ENCODE measurements around the gene CHRM4.

CHRM4 gene

GRCh38 chr11:46350695-46351094 is 40.9 kb downstream of the CHRM4 start:
- no peaks in the 10 kb centered on the region for H3K9me3 ChIP-seq (ENCODE audit: insufficient read depth, low read depth, low read length)
- no peak overlapping the region for H3K27ac ChIP-seq (ENCODE audit: low read length)
- peaks cover 11% of the 10 kb centered on the region; the same call in 1 of the 2 replicates for H3K36me3 ChIP-seq (ENCODE audit: insufficient read depth, low read depth, low read length)
- no peak overlapping the region for H3K4me3 ChIP-seq (ENCODE audit: low read length)
- peaks cover 13% of the 10 kb centered on the region for H3K27me3 ChIP-seq (ENCODE audit: insufficient read depth, low read length)
- H3K4me1 ChIP-seq (ENCODE audit: insufficient read depth, low read length), result peaks cover 32% of the 10 kb centered on the region
- no peak overlapping the region; the same call in 1 of the 2 replicates for H3K9ac ChIP-seq (ENCODE audit: low read depth, low read length)

- H3K4me3 ChIP-seq (ENCODE audit: low read length), result peak overlapping the region; percentile 84
- H3K9ac ChIP-seq (ENCODE audit: low read depth, low read length), result peak overlapping the region; percentile 77
- H3K27ac ChIP-seq (ENCODE audit: low read length), result peak overlapping the region; percentile 32
- H3K9me3 ChIP-seq (ENCODE audit: insufficient read depth, low read depth, low read length), result no peaks in the 10 kb centered on the region
- peaks cover 17% of the 10 kb centered on the region for H3K27me3 ChIP-seq (ENCODE audit: insufficient read depth, low read length)
- H3K4me1 ChIP-seq (ENCODE audit: insufficient read depth, low read length), result peaks cover 40% of the 10 kb centered on the region
- H3K36me3 ChIP-seq (ENCODE audit: insufficient read depth, low read depth, low read length), result 0 out of 2 replicates have a peak, but pooled peaks cover 5% of the 10 kb centered on the region
Observed at GRCh38 chr11:46348566-46349401, 42.8 kb downstream of the CHRM4 start.

GRCh38 chr11:46347637-46348311 is 43.8 kb downstream of the CHRM4 start:
- peak overlapping the region; percentile 32 for H3K27ac ChIP-seq (ENCODE audit: low read length)

GRCh38 chr11:46346886-46347636 is 44.5 kb downstream of the CHRM4 start, which contains the start of gene DGKZ:
DGKZ (plus strand) TSS chr11:46347463; CDS start chr11:46347660, 197 bp downstream.
- Histone ChIP-seq H3K4me3 (ENCODE audit: low read length) (peak within 1 kb of the TSS; percentile 84), H3K27ac (ENCODE audit: low read length) (peak within 1 kb of the TSS; percentile 32), H3K9ac (ENCODE audit: low read depth, low read length) (peak within 1 kb of the TSS; percentile 77), H3K9me3 (ENCODE audit: insufficient read depth, low read depth, low read length) (no peaks in the 10 kb centered on the region), H3K4me1 (ENCODE audit: insufficient read depth, low read length) (peaks cover 53% of the 10 kb centered on the region), H3K36me3 (ENCODE audit: insufficient read depth, low read depth, low read length) (no peaks in the 10 kb centered on the region), H3K27me3 (ENCODE audit: insufficient read depth, low read length) (peaks cover 17% of the 10 kb centered on the region)

More at GRCh38 chr11:46347637-46348311, 43.8 kb downstream of the CHRM4 start:
- no peaks in the 10 kb centered on the region for H3K9me3 ChIP-seq (ENCODE audit: insufficient read depth, low read depth, low read length)
- peak overlapping the region; percentile 84 for H3K4me3 ChIP-seq (ENCODE audit: low read length)
- no peaks in the 10 kb centered on the region for H3K36me3 ChIP-seq (ENCODE audit: insufficient read depth, low read depth, low read length)
- H3K27me3 ChIP-seq (ENCODE audit: insufficient read depth, low read length), result peaks cover 17% of the 10 kb centered on the region
- H3K9ac ChIP-seq (ENCODE audit: low read depth, low read length), result peak overlapping the region; percentile 77
- H3K4me1 ChIP-seq (ENCODE audit: insufficient read depth, low read length), result peaks cover 47% of the 10 kb centered on the region

GRCh38 chr11:46345881-46346484 is 45.6 kb downstream of the CHRM4 start:
- Histone ChIP-seq H3K4me3 (ENCODE audit: low read length) (no peak overlapping the region), H3K4me1 (ENCODE audit: insufficient read depth, low read length) (peaks cover 58% of the 10 kb centered on the region)

GRCh38 chr11:46345131-46345597 is 46.4 kb downstream of the CHRM4 start:
- peaks cover 17% of the 10 kb centered on the region for H3K27me3 ChIP-seq (ENCODE audit: insufficient read depth, low read length)
- no peak overlapping the region for H3K4me3 ChIP-seq (ENCODE audit: low read length)
- H3K27ac ChIP-seq (ENCODE audit: low read length), result no peak overlapping the region
- H3K9ac ChIP-seq (ENCODE audit: low read depth, low read length), result peak overlapping the region; percentile 13; the same call in 1 of the 2 replicates
- H3K36me3 ChIP-seq (ENCODE audit: insufficient read depth, low read depth, low read length), result no peaks in the 10 kb centered on the region
- no peaks in the 10 kb centered on the region for H3K9me3 ChIP-seq (ENCODE audit: insufficient read depth, low read depth, low read length)
- H3K4me1 ChIP-seq (ENCODE audit: insufficient read depth, low read length), result peaks cover 63% of the 10 kb centered on the region

More at GRCh38 chr11:46345881-46346484, 45.6 kb downstream of the CHRM4 start:
- Histone ChIP-seq H3K9ac (ENCODE audit: low read depth, low read length) (0 out of 2 replicates have a peak overlapping the region, but pooled peaks have one; percentile 10), H3K36me3 (ENCODE audit: insufficient read depth, low read depth, low read length) (no peaks in the 10 kb centered on the region), H3K27ac (ENCODE audit: low read length) (no peak overlapping the region), H3K27me3 (ENCODE audit: insufficient read depth, low read length) (peaks cover 17% of the 10 kb centered on the region), H3K9me3 (ENCODE audit: insufficient read depth, low read depth, low read length) (no peaks in the 10 kb centered on the region)

- no peak overlapping the region for H3K9ac ChIP-seq (ENCODE audit: low read depth, low read length)
Observed at GRCh38 chr11:46343520-46343919, 48.1 kb downstream of the CHRM4 start.

GRCh38 chr11:46342239-46342638 is 49.3 kb downstream of the CHRM4 start:
- Histone ChIP-seq H3K27me3 (ENCODE audit: insufficient read depth, low read length) (peaks cover 17% of the 10 kb centered on the region), H3K4me1 (ENCODE audit: insufficient read depth, low read length) (peaks cover 68% of the 10 kb centered on the region), H3K36me3 (ENCODE audit: insufficient read depth, low read depth, low read length) (no peaks in the 10 kb centered on the region), H3K27ac (ENCODE audit: low read length) (no peak overlapping the region), H3K4me3 (ENCODE audit: low read length) (no peak overlapping the region), H3K9me3 (ENCODE audit: insufficient read depth, low read depth, low read length) (no peaks in the 10 kb centered on the region), H3K9ac (ENCODE audit: low read depth, low read length) (peak overlapping the region; percentile 33; the same call in 1 of the 2 replicates)

More at GRCh38 chr11:46343520-46343919, 48.1 kb downstream of the CHRM4 start:
- Histone ChIP-seq H3K27ac (ENCODE audit: low read length) (no peak overlapping the region), H3K36me3 (ENCODE audit: insufficient read depth, low read depth, low read length) (no peaks in the 10 kb centered on the region), H3K27me3 (ENCODE audit: insufficient read depth, low read length) (peaks cover 17% of the 10 kb centered on the region), H3K4me1 (ENCODE audit: insufficient read depth, low read length) (peaks cover 62% of the 10 kb centered on the region), H3K9me3 (ENCODE audit: insufficient read depth, low read depth, low read length) (no peaks in the 10 kb centered on the region), H3K4me3 (ENCODE audit: low read length) (no peak overlapping the region)

GRCh38 chr11:46341454-46341853 is 50.1 kb downstream of the CHRM4 start:
- H3K4me3 ChIP-seq (ENCODE audit: low read length), result no peak overlapping the region
- H3K9me3 ChIP-seq (ENCODE audit: insufficient read depth, low read depth, low read length), result no peaks in the 10 kb centered on the region
- H3K9ac ChIP-seq (ENCODE audit: low read depth, low read length), result no peak overlapping the region
- H3K27ac ChIP-seq (ENCODE audit: low read length), result no peak overlapping the region
- peaks cover 69% of the 10 kb centered on the region for H3K4me1 ChIP-seq (ENCODE audit: insufficient read depth, low read length)
- H3K36me3 ChIP-seq (ENCODE audit: insufficient read depth, low read depth, low read length), result no peaks in the 10 kb centered on the region
- H3K27me3 ChIP-seq (ENCODE audit: insufficient read depth, low read length), result peaks cover 11% of the 10 kb centered on the region; the same call in 1 of the 2 replicates

- H3K9me3 ChIP-seq (ENCODE audit: insufficient read depth, low read depth, low read length), result no peaks in the 10 kb centered on the region
- H3K27me3 ChIP-seq (ENCODE audit: insufficient read depth, low read length), result peaks cover 2% of the 10 kb centered on the region
- peaks cover 69% of the 10 kb centered on the region for H3K4me1 ChIP-seq (ENCODE audit: insufficient read depth, low read length)
- H3K36me3 ChIP-seq (ENCODE audit: insufficient read depth, low read depth, low read length), result no peaks in the 10 kb centered on the region
- peak overlapping the region; percentile 56; the same call in 1 of the 2 replicates for H3K9ac ChIP-seq (ENCODE audit: low read depth, low read length)
- H3K27ac ChIP-seq (ENCODE audit: low read length), result peak overlapping the region; percentile 92
- peak overlapping the region; percentile 36; the same call in 1 of the 2 replicates for H3K4me3 ChIP-seq (ENCODE audit: low read length)
Observed at GRCh38 chr11:46339816-46340215, 51.8 kb downstream of the CHRM4 start.
